T-cell (primary cell): ENCODE data around the gene PTGFR. TPM values are rescaled to one million over a fixed set of nuclear protein-coding genes. Genes with fewer than 3 reads are reported as not detected.

Experiments
- ATAC-seq, 4 experiments: fragments of 200-7000 bp in 3 of 4; fragments of 150-1000 bp in 1 of 4; cut with Tn5 transposase; replicated peaks in 1 of 4; 1 replicate in 3 of 4; 2 replicates in 1 of 4; pipeline ENCODE4 v1.10.0; 2021; ENCODE audit warnings: moderate library complexity in 3 of 4, mild to moderate bottlenecking in 2 of 4, moderate number of reproducible peaks in 1 of 4
- CTCF ChIA-PET, 2 donors: fragments of 300-600 bp; sonication (Branson Sonifier 250); formaldehyde crosslinking; loops; one replicate each; lab custom pipeline; 2022; ENCODE audit warnings: antibody characterized with exemption in 2 of 2; lab: Charles Lee
- POLR2A ChIA-PET, 2 donors: fragments of 300-600 bp; sonication (Branson Sonifier 250); formaldehyde crosslinking; loops; one replicate each; lab custom pipeline; 2022; ENCODE audit warnings: antibody characterized with exemption in 2 of 2; lab: Charles Lee
- DNase-seq, 35 experiments: peaks; one replicate each; pipeline versions ENCODE4 v3.0.0 to v3.0.0-alpha.2; 2013 to 2023
- H3K27ac ChIP-seq: one replicate; pipeline ENCODE4 v1.5.1; 2013; ENCODE audit warnings: low read length
- H3K27me3 ChIP-seq, 2 experiments: replicated peaks in 1 of 2; 1 replicate in 1 of 2; 2 replicates in 1 of 2; pipeline versions ENCODE4 v1.6.1 to v1.7.0; 2013; ENCODE audit warnings: low read length in 1 of 2, mixed read lengths in 1 of 2; ENCODE audit not compliant: control insufficient read depth in 2 of 2, insufficient read depth in 2 of 2; ENCODE audit errors: extremely low read depth in 1 of 2
- H3K36me3 ChIP-seq, 2 donors: 1 replicate in 1 of 2; 2 replicates in 1 of 2; pipeline versions ENCODE4 v1.6.1 to v1.7.0; 2013; ENCODE audit warnings: low read length in 1 of 2; ENCODE audit not compliant: control insufficient read depth in 2 of 2, insufficient read depth in 1 of 2; ENCODE audit errors: extremely low read depth in 1 of 2
- H3K4me1 ChIP-seq, 2 experiments: 1 replicate in 1 of 2; 2 replicates in 1 of 2; pipeline versions ENCODE4 v1.6.1 to v1.7.0; 2013; ENCODE audit warnings: low read length in 2 of 2, mixed read lengths in 1 of 2; ENCODE audit not compliant: insufficient read depth in 2 of 2, control insufficient read depth in 1 of 2; ENCODE audit errors: extremely low read depth in 1 of 2
- H3K4me3 ChIP-seq, 2 donors: 1 replicate in 1 of 2; 2 replicates in 1 of 2; pipeline versions ENCODE4 v1.5.1 to v1.7.0; 2013; ENCODE audit warnings: mild to moderate bottlenecking in 2 of 2, low read length in 1 of 2, moderate library complexity in 1 of 2; ENCODE audit not compliant: control insufficient read depth in 1 of 2; ENCODE audit errors: extremely low read depth in 1 of 2
- H3K9me3 ChIP-seq: 2 replicates; pipeline ENCODE4 v1.7.0; 2013
- H3K27ac Mint-ChIP-seq, 2 donors: one replicate each; pipeline ENCODE4 v1.8.0; 2020 to 2021; ENCODE audit warnings: mild to moderate bottlenecking in 2 of 2, mixed read lengths in 2 of 2
- H3K27me3 Mint-ChIP-seq, 2 donors: one replicate each; pipeline ENCODE4 v1.8.0; 2021 to 2022; ENCODE audit warnings: mixed read lengths in 2 of 2
- H3K36me3 Mint-ChIP-seq: one replicate; pipeline ENCODE4 v1.8.0; 2021; ENCODE audit warnings: mixed read lengths
- H3K4me1 Mint-ChIP-seq, 3 donors: one replicate each; pipeline ENCODE4 v1.8.0; 2020 to 2022; ENCODE audit warnings: mixed read lengths in 3 of 3, mild to moderate bottlenecking in 1 of 3
- H3K4me3 Mint-ChIP-seq, 3 donors: one replicate each; pipeline ENCODE4 v1.8.0; 2020 to 2022; ENCODE audit warnings: mild to moderate bottlenecking in 3 of 3, mixed read lengths in 3 of 3, moderate library complexity in 3 of 3
- H3K9me3 Mint-ChIP-seq, 3 donors: one replicate each; pipeline ENCODE4 v1.8.0; 2020 to 2022; ENCODE audit warnings: mixed read lengths in 3 of 3
- WGBS: methylation state at CpG from one replicate; pipeline ENCODE4 v1.1.5; 2013; ENCODE audit warnings: missing lambda C conversion rate; ENCODE audit not compliant: insufficient coverage; 5-methylcytosine and 5-hydroxymethylcytosine counted together
- total RNA-seq, 35 experiments: library from RNA in 6 of 35; stranded (reverse) in 6 of 35; fragments of 120-200 nt in 1 of 35; gene quantifications; one replicate each; pipeline versions ENCODE4 v1.2.1 to v1.2.4 and lab custom pipeline; 2013 to 2026

Gene PTGFR
- total RNA-seq, 5 donors from 2014 or later (not counting 1 experiment from before 2014, with no cell fraction given), result 0.13 TPM; not detected in 4

DNA sequence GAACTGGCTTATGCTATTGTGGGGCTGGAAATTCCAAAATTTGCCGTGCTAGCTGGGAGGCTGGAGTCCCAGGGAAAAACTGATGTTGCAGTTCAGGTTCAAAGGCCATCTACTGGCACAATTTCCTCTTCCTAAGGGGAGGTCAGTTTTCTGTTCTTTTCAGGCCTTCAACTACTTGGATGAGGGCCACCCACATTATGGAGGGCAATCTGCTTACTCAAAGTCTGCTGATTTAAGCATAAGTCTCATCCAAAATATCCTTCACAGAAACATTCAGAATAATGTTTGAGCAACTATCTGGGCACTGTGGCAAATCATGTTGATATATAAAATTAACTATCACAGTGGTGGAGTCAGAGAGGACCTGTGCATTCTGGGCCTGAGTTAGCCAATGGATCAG, 21.2 kb upstream of the PTGFR start:
- Mint-ChIP-seq H3K36me3 (no peaks in the 10 kb centered on the region), H3K27me3 (peaks cover 3 to 7% of the 10 kb centered on the region in 2 donors), H3K9me3 (peaks cover 0 to 9% (median 8%) of the 10 kb centered on the region in 3 donors), H3K27ac (no peak overlapping the region), H3K4me3 (no peak overlapping the region), H3K4me1 (no peaks in the 10 kb centered on the region)
- ChIA-PET POLR2A (no interaction called here), CTCF (no interaction called here)
- H3K36me3 ChIP-seq, result no peaks in the 10 kb centered on the region
- WGBS, result no CpG with 5 or more reads among the region's 1 CpG
- ATAC-seq (no peak), DNase-seq (no peak)
- no peaks in the 10 kb centered on the region for H3K9me3 ChIP-seq
- no peak overlapping the region for H3K4me3 ChIP-seq
- H3K27ac ChIP-seq, result no peak overlapping the region
- H3K4me1 ChIP-seq, result no peaks in the 10 kb centered on the region
- no peaks in the 10 kb centered on the region for H3K27me3 ChIP-seq

- ATAC-seq (no peak), DNase-seq (no peak)
- no peak overlapping the region for H3K27ac Mint-ChIP-seq
- H3K36me3 Mint-ChIP-seq, result no peaks in the 10 kb centered on the region
- no peak overlapping the region for H3K4me3 ChIP-seq
- no peaks in the 10 kb centered on the region for H3K4me1 ChIP-seq
- no peak overlapping the region for H3K4me3 Mint-ChIP-seq
- H3K36me3 ChIP-seq, result no peaks in the 10 kb centered on the region
- no peaks in the 10 kb centered on the region for H3K4me1 Mint-ChIP-seq
- H3K27ac ChIP-seq, result no peak overlapping the region
- 80% methylated on average over 1 of the region's 2 CpGs for WGBS
- H3K9me3 Mint-ChIP-seq, result peaks cover 0 to 6% (median 0%) of the 10 kb centered on the region in 3 donors
- no peaks in the 10 kb centered on the region for H3K9me3 ChIP-seq
- no peaks in the 10 kb centered on the region for H3K27me3 ChIP-seq
- ChIA-PET CTCF (no interaction called here), POLR2A (no interaction called here)
- peaks cover 0 to 7% of the 10 kb centered on the region in 2 donors for H3K27me3 Mint-ChIP-seq
These were observed 18.7 kb upstream of the PTGFR start for GRCh38 chr1:78471890-78472620.

GRCh38 chr1:78472851-78473496, 17.8 kb upstream of the PTGFR start:
- no peak for DNase-seq
- H3K36me3 ChIP-seq, result no peaks in the 10 kb centered on the region
- no peaks in the 10 kb centered on the region for H3K9me3 ChIP-seq
- WGBS, result 60% methylated on average over 1 of the region's 2 CpGs
- H3K4me1 ChIP-seq, result no peaks in the 10 kb centered on the region
- POLR2A ChIA-PET, result no interaction called here
- H3K27me3 ChIP-seq, result no peaks in the 10 kb centered on the region
- Mint-ChIP-seq H3K4me3 (no peak overlapping the region), H3K9me3 (peaks cover 0 to 6% (median 0%) of the 10 kb centered on the region in 3 donors), H3K36me3 (no peaks in the 10 kb centered on the region), H3K4me1 (no peaks in the 10 kb centered on the region), H3K27me3 (peaks cover 0 to 7% of the 10 kb centered on the region in 2 donors), H3K27ac (no peak overlapping the region)
- CTCF ChIA-PET, result no interaction called here
- no peak overlapping the region for H3K4me3 ChIP-seq
- no peak overlapping the region for H3K27ac ChIP-seq
- no peak for ATAC-seq

DNA sequence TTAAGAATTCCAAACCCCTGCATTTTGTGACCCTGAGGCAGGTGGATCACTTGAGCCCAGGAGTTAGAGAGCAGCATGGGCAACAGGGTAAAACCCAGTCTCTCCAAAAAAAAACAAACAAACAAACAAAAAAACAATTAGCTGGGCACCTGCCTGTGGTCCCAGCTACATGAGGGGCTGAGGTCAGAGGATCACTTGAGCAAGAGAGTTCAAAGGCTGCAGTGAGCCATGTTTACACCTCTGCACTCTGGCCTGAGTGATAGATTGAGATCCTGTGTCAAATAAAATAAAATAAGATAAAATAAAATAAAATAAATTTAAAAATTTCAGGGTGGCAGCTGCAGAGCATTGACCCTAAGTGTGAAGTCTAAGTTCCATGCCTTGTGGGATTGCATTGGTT, 16.7 kb upstream of the PTGFR start:
- no peak for ATAC-seq
- DNase-seq, result no peak
- Histone ChIP-seq H3K27ac (no peak overlapping the region), H3K4me1 (no peaks in the 10 kb centered on the region), H3K9me3 (no peaks in the 10 kb centered on the region), H3K36me3 (no peaks in the 10 kb centered on the region), H3K4me3 (no peak overlapping the region), H3K27me3 (no peaks in the 10 kb centered on the region)
- POLR2A ChIA-PET, result no interaction called here
- Mint-ChIP-seq H3K27ac (no peak overlapping the region), H3K9me3 (peaks cover 0 to 6% (median 0%) of the 10 kb centered on the region in 3 donors), H3K4me1 (no peaks in the 10 kb centered on the region), H3K36me3 (no peaks in the 10 kb centered on the region), H3K4me3 (no peak overlapping the region), H3K27me3 (peaks cover 0 to 7% of the 10 kb centered on the region in 2 donors)
- CTCF ChIA-PET, result interaction anchor here in 1 of 2 donors (0.6 kb wide), 2 partner anchors 42 to 45 kb away, joined by 3 to 4 read pairs; no protein-coding TSS in a partner anchor

DNA sequence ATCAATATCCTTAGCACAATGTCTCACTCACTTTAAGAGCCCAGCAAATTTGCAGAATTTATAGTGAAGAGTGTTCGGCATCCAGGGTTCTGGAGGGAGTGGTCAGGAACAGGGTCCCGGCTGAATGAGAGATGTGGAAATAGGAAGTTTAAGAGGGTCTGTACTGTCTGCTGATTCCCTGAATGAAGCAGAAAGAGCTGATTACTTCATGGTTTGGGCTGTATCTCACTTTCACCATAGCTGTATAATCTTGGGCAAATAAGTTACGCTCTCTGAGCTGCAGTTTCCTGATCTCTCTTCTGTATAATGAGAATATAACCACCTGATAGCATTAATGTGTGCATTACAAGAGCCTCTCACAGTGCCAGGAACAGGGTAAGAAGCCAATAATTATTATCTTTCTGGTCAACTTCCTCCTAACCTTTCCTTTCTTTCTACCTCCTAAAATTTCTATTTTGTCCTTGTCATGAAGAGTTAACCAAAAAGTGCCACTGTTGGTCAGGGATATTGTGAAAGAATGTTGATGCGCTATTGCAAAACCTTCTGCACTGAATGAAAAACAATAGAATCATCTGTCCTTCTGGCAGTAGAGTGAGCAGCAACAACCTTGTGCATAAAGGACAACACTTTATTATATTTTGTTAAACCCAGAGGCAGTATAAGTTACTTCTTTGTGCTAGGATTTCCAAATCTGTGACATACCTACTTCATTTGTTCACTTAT, 14.7 kb upstream of the PTGFR start:
- no peak overlapping the region for H3K27ac ChIP-seq
- ChIA-PET POLR2A (no interaction called here), CTCF (no interaction called here)
- no peaks in the 10 kb centered on the region for H3K4me1 ChIP-seq
- DNase-seq (no peak), ATAC-seq (no peak)
- no peaks in the 10 kb centered on the region for H3K9me3 ChIP-seq
- 90% methylated on average over 2 of the region's 4 CpGs for WGBS
- Mint-ChIP-seq H3K27ac (no peak overlapping the region), H3K36me3 (no peaks in the 10 kb centered on the region), H3K27me3 (peaks cover 0 to 7% of the 10 kb centered on the region in 2 donors), H3K9me3 (no peaks in the 10 kb centered on the region), H3K4me1 (no peaks in the 10 kb centered on the region), H3K4me3 (no peak overlapping the region)
- H3K27me3 ChIP-seq, result no peaks in the 10 kb centered on the region
- no peaks in the 10 kb centered on the region for H3K36me3 ChIP-seq
- no peak overlapping the region for H3K4me3 ChIP-seq

GRCh38 chr1:78483903-78484302, 6.9 kb upstream of the PTGFR start:
- Mint-ChIP-seq H3K4me3 (no peak overlapping the region), H3K36me3 (no peaks in the 10 kb centered on the region), H3K27me3 (peaks cover 16 to 19% of the 10 kb centered on the region in 2 donors), H3K4me1 (no peaks in the 10 kb centered on the region), H3K27ac (no peak overlapping the region), H3K9me3 (peaks cover 0 to 15% (median 11%) of the 10 kb centered on the region in 3 donors)
- Histone ChIP-seq H3K36me3 (no peaks in the 10 kb centered on the region), H3K27ac (no peak overlapping the region), H3K27me3 (peaks cover 0 to 9% of the 10 kb centered on the region in 2 experiments), H3K9me3 (no peaks in the 10 kb centered on the region), H3K4me3 (no peak overlapping the region), H3K4me1 (no peaks in the 10 kb centered on the region)
- DNase-seq (no peak), ATAC-seq (no peak)
- WGBS, result 67% methylated on average over 1 of the region's 6 CpGs
- ChIA-PET CTCF (no interaction called here), POLR2A (no interaction called here)
